Vagina (tissue), 2 donors: ENCODE measurements around the gene ENAH. TPM values are rescaled to one million over a fixed set of nuclear protein-coding genes. Genes with fewer than 3 reads are reported as not detected.

Experiments used
- DNase-seq, 2 donors: peaks; one replicate each; pipeline ENCODE4 v3.0.0-alpha.2; 2017; ENCODE audit errors: extremely low spot score in 2 of 2
- H3K27ac ChIP-seq: fragments of 200-600 bp; sonication (generic); one replicate; pipeline ENCODE4 v1.5.1; 2019
- H3K27me3 ChIP-seq: fragments of 200-600 bp; sonication (generic); one replicate; pipeline ENCODE4 v1.5.1; 2019
- H3K36me3 ChIP-seq, 2 donors: fragments of 200-600 bp; sonication (generic); one replicate each; pipeline ENCODE4 v1.5.1; 2017 to 2019
- H3K4me1 ChIP-seq: fragments of 200-600 bp; sonication (generic); one replicate; pipeline ENCODE4 v1.5.1; 2019
- H3K4me3 ChIP-seq, 2 donors: fragments of 200-600 bp; sonication (generic); 1 replicate in 1 of 2; 2 replicates in 1 of 2; pipeline ENCODE4 v1.5.1; 2016 to 2019
- H3K9me3 ChIP-seq: fragments of 200-600 bp; sonication (generic); one replicate; pipeline ENCODE4 v1.5.1; 2019
- POLR2A ChIP-seq, 2 donors: fragments of 450-650 bp; IDR thresholded peaks; one replicate each; pipeline ENCODE4 v1.6.1; 2017; ENCODE audit warnings: antibody characterized with exemption in 2 of 2, mild to moderate bottlenecking in 2 of 2, moderate library complexity in 2 of 2
- POLR2AphosphoS5 ChIP-seq, 2 donors: sonication (generic); formaldehyde crosslinking; IDR thresholded peaks; one replicate each; pipeline ENCODE4 v1.9.0; 2017; ENCODE audit warnings: antibody characterized with exemption in 2 of 2, mild to moderate bottlenecking in 2 of 2, low read depth in 1 of 2; ENCODE audit not compliant: insufficient read depth in 1 of 2
- intact Hi-C: fragments of 100-400 bp; cut with DNase I; formaldehyde crosslinking; loops from one replicate; pipeline ENCODE4 v1.15.1; 2023
- total RNA-seq: library from RNA; depleted of rRNA; stranded (reverse); fragments of >200 nt; gene quantifications from one replicate; pipeline ENCODE4 v1.2.3, GENCODE V29; 2016
- TF ChIP-seq, protein P1 (sequence below), 3 experiments: fragments of 450-650 bp in 2 of 3; fragments of 200-600 bp in 1 of 3; sonication (generic) in 1 of 3; IDR thresholded peaks; one replicate each; pipeline ENCODE4 v1.5.1; 2017 to 2019; ENCODE audit warnings: antibody characterized with exemption in 3 of 3, mild to moderate bottlenecking in 2 of 3, moderate library complexity in 2 of 3

ENAH gene
- total RNA-seq, 1 donor from 2014 or later: 62.4 TPM

DNA sequence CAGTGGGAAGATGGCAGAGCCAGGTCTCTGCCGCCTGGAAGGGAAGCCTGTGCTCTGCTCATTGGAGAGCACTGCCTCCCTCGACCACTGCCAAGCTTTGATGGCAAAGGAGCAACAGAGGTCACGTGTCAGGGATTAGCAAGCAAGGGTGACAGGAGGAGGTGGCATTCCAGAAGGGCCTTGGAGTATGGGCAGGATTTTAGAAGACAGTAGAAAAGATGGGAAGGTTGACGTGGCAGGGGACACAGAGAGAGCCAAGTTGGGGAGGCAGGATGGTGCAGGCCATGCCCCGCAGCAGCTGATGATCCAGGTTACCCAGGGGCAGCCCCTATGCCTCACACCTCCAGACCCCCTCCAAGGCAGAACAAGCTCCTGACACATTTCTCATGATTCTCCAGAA lies 203.1 kb downstream of the ENAH start:
- intact Hi-C loops: no loop called here
- Histone ChIP-seq H3K4me1 (peaks cover 63% of the 10 kb centered on the region), H3K4me3 (no peak overlapping the region), H3K36me3 (no peaks in the 10 kb centered on the region), H3K27me3 (no peaks in the 10 kb centered on the region), H3K9me3 (no peaks in the 10 kb centered on the region), H3K27ac (peak overlapping the region; percentile 75)
- TF ChIP-seq POLR2AphosphoS5 (IDR thresholded peaks at IDR 0.05; ENCODE audit: insufficient read depth in 1 of 2, low read depth in 1 of 2) (no peak), POLR2A (IDR thresholded peaks at IDR 0.05) (no peak)
- TF ChIP-seq, protein P1, sequence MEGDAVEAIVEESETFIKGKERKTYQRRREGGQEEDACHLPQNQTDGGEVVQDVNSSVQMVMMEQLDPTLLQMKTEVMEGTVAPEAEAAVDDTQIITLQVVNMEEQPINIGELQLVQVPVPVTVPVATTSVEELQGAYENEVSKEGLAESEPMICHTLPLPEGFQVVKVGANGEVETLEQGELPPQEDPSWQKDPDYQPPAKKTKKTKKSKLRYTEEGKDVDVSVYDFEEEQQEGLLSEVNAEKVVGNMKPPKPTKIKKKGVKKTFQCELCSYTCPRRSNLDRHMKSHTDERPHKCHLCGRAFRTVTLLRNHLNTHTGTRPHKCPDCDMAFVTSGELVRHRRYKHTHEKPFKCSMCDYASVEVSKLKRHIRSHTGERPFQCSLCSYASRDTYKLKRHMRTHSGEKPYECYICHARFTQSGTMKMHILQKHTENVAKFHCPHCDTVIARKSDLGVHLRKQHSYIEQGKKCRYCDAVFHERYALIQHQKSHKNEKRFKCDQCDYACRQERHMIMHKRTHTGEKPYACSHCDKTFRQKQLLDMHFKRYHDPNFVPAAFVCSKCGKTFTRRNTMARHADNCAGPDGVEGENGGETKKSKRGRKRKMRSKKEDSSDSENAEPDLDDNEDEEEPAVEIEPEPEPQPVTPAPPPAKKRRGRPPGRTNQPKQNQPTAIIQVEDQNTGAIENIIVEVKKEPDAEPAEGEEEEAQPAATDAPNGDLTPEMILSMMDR (IDR thresholded peaks at IDR 0.05): no peak
- DNase-seq: no peak

DNA sequence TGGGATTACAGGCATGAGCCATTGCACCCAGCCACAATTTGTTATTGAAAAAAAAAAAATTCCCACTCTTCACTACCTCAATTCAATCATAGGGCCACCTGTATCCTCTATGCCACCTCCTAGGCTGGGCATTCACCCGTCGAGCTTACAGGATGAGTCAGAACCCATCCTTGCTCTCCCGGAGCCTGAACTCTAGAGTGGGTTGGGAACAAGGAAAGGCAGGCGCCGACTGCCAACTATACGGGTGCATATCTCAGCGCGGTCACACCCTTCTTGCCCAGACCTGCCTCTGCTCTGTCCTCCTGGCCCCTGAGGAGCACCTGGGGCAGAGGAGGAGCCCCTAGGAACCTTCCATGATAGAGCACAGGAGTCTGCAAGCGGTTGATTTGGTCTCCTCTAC lies 203.7 kb downstream of the ENAH start:
- H3K9me3 ChIP-seq: no peaks in the 10 kb centered on the region
- intact Hi-C loops: no loop called here
- H3K27ac ChIP-seq: peak overlapping the region; percentile 75
- H3K4me1 ChIP-seq: peaks cover 64% of the 10 kb centered on the region
- H3K4me3 ChIP-seq: no peak overlapping the region
- no peaks in the 10 kb centered on the region for H3K27me3 ChIP-seq
- no peak for DNase-seq
- TF ChIP-seq, protein P1 (IDR thresholded peaks at IDR 0.05): no peak
- peak in 1 of 2 donors; percentile 40 for TF ChIP-seq POLR2AphosphoS5 (IDR thresholded peaks at IDR 0.05; ENCODE audit: insufficient read depth in 1 of 2, low read depth in 1 of 2)
- H3K36me3 ChIP-seq: no peaks in the 10 kb centered on the region

DNA sequence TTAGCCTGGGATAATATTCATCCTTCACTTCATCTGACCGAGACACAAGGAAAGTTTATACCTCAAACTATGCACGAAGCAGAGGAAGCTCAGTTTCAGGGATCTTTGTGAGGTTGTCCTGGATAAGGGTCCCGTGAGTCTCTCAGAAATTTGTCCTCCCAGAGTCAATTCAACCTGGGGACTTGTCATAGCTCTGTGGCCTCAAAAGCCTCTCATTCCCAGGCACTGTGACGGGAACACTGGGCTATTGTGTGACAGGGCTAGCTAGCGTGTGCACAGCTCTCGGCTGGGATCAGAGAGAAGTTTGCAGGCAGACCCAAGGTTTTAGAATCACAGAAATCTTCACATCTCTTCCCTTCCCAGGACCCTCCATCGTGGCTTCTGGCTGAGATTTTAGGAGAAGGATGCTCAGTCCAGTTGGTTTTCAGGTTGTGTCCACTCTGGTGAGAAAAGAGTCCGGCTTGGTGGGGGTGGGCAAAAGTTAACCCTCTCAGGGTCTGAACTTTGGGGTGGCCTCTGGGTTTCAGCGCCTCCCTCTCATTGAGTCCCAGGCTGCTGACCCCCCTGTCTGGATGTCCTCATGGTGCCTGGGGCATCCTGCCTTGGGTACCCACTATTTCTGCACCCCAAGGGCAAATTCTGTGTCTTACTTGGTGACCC lies 204.6 kb downstream of the ENAH start:
- H3K9me3 ChIP-seq: no peaks in the 10 kb centered on the region
- intact Hi-C loops: no loop called here
- TF ChIP-seq POLR2AphosphoS5 (IDR thresholded peaks at IDR 0.05; ENCODE audit: insufficient read depth in 1 of 2, low read depth in 1 of 2) (no peak), POLR2A (IDR thresholded peaks at IDR 0.05) (no peak)
- TF ChIP-seq, protein P1 (IDR thresholded peaks at IDR 0.05): no peak
- H3K36me3 ChIP-seq: no peaks in the 10 kb centered on the region
- peak overlapping the region in 1 of 2 donors; percentile 18 for H3K4me3 ChIP-seq
- DNase-seq: no peak
- H3K27ac ChIP-seq: peak overlapping the region; percentile 75
- H3K4me1 ChIP-seq: peaks cover 59% of the 10 kb centered on the region
- H3K27me3 ChIP-seq: no peaks in the 10 kb centered on the region

DNA sequence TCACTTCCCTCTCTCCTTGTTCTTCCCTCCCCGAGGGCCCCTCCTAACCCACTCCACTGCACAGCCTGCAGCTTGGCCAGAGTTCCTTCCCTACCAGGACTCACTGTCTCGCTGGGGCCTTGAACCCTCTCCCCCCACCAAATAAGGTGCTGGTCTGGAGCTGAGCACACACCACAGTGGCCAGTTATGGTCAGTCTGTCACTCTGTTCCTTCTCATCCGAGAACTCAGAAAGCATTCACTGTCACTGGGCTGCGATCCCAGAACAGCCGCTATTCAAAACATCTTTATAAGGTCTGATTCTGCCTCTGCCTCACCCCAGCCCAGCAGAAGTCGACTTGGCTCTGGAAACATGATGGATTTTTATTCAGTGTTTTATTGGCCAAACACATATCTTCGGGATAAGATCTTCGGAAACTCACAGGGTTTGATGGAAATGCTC lies 205.3 kb downstream of the ENAH start:
- peaks cover 59% of the 10 kb centered on the region for H3K4me1 ChIP-seq

More for the DNA sequence above, 205.3 kb downstream of the ENAH start:
- peak overlapping the region; percentile 75 for H3K27ac ChIP-seq
- no peaks in the 10 kb centered on the region for H3K36me3 ChIP-seq
- intact Hi-C loops: no loop called here
- no peaks in the 10 kb centered on the region for H3K27me3 ChIP-seq
- H3K4me3 ChIP-seq: peak overlapping the region in 1 of 2 donors; percentile 18
- no peaks in the 10 kb centered on the region for H3K9me3 ChIP-seq
- no peak for TF ChIP-seq POLR2A (IDR thresholded peaks at IDR 0.05)
- peak; percentile 56 to 70 for TF ChIP-seq POLR2AphosphoS5 (IDR thresholded peaks at IDR 0.05; ENCODE audit: insufficient read depth in 1 of 2, low read depth in 1 of 2)
- TF ChIP-seq, protein P1 (IDR thresholded peaks at IDR 0.05): no peak
- DNase-seq: peak in 1 of 2 donors; percentile 84
